ENCODE results near the gene EPB41L1. TPM values are rescaled to one million over a fixed set of nuclear protein-coding genes. Genes with fewer than 3 reads are reported as not detected.

EPB41L1 gene
- polyA plus RNA-seq, 1 donor from 2014 or later, result 38.2 TPM

- Histone ChIP-seq H3F3A (ENCODE audit: insufficient read depth, low read length, poor library complexity, severe bottlenecking) (no peaks in the 10 kb centered on the region), H3K9me2 (ENCODE audit: insufficient read depth, low read length) (no peaks in the 10 kb centered on the region), H3K36me3 (ENCODE audit: insufficient read depth, low read length) (no peaks in the 10 kb centered on the region), H4K20me1 (ENCODE audit: insufficient read depth) (no peaks in the 10 kb centered on the region), H3K79me2 (replicated peaks; ENCODE audit: insufficient read depth, low read length) (no peaks in the 10 kb centered on the region), H3K27me3 (ENCODE audit: insufficient read depth, low read depth, low read length) (no peaks in the 10 kb centered on the region), H3K4me3 (ENCODE audit: low read length) (no peak overlapping the region), H2AFZ (ENCODE audit: low read depth, low read length) (no peak overlapping the region), H3K4me2 (ENCODE audit: low read length) (no peak overlapping the region), H3K9ac (ENCODE audit: low read length) (no peak overlapping the region), H3K9me3 (ENCODE audit: low read length) (no peaks in the 10 kb centered on the region), H3K27ac (ENCODE audit: low read length) (no peak overlapping the region)
- TF ChIP-seq RAD21 (conservative IDR thresholded peaks at IDR 0.05) (no peak), SMC3 (conservative IDR thresholded peaks at IDR 0.05; ENCODE audit: poor library complexity) (no peak), EP300 (conservative IDR thresholded peaks at IDR 0.05; ENCODE audit: poor library complexity, severe bottlenecking) (no peak), MXI1 (conservative IDR thresholded peaks at IDR 0.05; ENCODE audit: poor library complexity, severe bottlenecking) (no peak), REST (IDR thresholded peaks at IDR 0.05; ENCODE audit: borderline replicate concordance) (no peak), TAF1 (IDR thresholded peaks at IDR 0.05; ENCODE audit: low read depth) (no peak), POLR2AphosphoS5 (IDR thresholded peaks at IDR 0.05) (no peak), EZH2 (IDR thresholded peaks at IDR 0.05; ENCODE audit: borderline replicate concordance, insufficient read depth, low read length, poor library complexity, severe bottlenecking) (no peak)
- TF ChIP-seq, protein P1, sequence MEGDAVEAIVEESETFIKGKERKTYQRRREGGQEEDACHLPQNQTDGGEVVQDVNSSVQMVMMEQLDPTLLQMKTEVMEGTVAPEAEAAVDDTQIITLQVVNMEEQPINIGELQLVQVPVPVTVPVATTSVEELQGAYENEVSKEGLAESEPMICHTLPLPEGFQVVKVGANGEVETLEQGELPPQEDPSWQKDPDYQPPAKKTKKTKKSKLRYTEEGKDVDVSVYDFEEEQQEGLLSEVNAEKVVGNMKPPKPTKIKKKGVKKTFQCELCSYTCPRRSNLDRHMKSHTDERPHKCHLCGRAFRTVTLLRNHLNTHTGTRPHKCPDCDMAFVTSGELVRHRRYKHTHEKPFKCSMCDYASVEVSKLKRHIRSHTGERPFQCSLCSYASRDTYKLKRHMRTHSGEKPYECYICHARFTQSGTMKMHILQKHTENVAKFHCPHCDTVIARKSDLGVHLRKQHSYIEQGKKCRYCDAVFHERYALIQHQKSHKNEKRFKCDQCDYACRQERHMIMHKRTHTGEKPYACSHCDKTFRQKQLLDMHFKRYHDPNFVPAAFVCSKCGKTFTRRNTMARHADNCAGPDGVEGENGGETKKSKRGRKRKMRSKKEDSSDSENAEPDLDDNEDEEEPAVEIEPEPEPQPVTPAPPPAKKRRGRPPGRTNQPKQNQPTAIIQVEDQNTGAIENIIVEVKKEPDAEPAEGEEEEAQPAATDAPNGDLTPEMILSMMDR (IDR thresholded peaks at IDR 0.05; ENCODE audit: poor library complexity, severe bottlenecking), result no peak
Observed at GRCh38 chr20:36205026-36205425, 50.5 kb downstream of the EPB41L1 start.

DNA sequence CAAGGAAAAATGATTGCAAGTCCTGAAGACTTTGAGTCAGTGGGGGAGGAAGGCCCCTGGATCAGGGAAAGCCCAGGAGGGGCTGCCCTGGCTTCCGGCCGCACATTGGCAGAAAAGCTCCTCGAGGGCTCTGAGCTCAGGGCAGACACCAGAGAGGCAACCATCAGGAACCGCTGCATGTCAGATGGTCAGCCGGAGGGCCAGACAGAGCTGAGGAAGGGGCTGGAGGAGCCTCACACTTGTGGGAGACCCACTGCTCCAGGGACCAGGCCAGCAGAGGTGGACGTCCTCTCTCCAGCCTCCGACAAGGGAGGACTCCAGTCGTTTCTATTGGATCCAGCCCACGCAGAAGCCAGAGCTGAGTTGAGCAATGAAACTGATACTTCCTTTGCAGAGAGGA, 51.5 kb downstream of the EPB41L1 start:
- no peak overlapping the region for H3K9ac ChIP-seq (ENCODE audit: low read length)

More for the DNA sequence above, 51.5 kb downstream of the EPB41L1 start:
- H3K4me3 ChIP-seq (ENCODE audit: low read length), result no peak overlapping the region
- no peak overlapping the region for H2AFZ ChIP-seq (ENCODE audit: low read depth, low read length)
- no peaks in the 10 kb centered on the region for H3K79me2 ChIP-seq (replicated peaks; ENCODE audit: insufficient read depth, low read length)
- no peaks in the 10 kb centered on the region for H3K36me3 ChIP-seq (ENCODE audit: insufficient read depth, low read length)
- no peaks in the 10 kb centered on the region for H3K9me2 ChIP-seq (ENCODE audit: insufficient read depth, low read length)
- no peaks in the 10 kb centered on the region for H3K9me3 ChIP-seq (ENCODE audit: low read length)
- H3K27me3 ChIP-seq (ENCODE audit: insufficient read depth, low read depth, low read length), result no peaks in the 10 kb centered on the region
- no peak overlapping the region for H3K27ac ChIP-seq (ENCODE audit: low read length)
- no peaks in the 10 kb centered on the region for H3F3A ChIP-seq (ENCODE audit: insufficient read depth, low read length, poor library complexity, severe bottlenecking)
- H3K4me2 ChIP-seq (ENCODE audit: low read length), result no peak overlapping the region
- TF ChIP-seq SMC3 (conservative IDR thresholded peaks at IDR 0.05; ENCODE audit: poor library complexity), result no peak
- TF ChIP-seq REST (IDR thresholded peaks at IDR 0.05; ENCODE audit: borderline replicate concordance), result no peak
- TF ChIP-seq EP300 (conservative IDR thresholded peaks at IDR 0.05; ENCODE audit: poor library complexity, severe bottlenecking), result no peak
- TF ChIP-seq, protein P1 (IDR thresholded peaks at IDR 0.05; ENCODE audit: poor library complexity, severe bottlenecking), result no peak
- no peak for TF ChIP-seq POLR2AphosphoS5 (IDR thresholded peaks at IDR 0.05)
- no peak for TF ChIP-seq RAD21 (conservative IDR thresholded peaks at IDR 0.05)
- TF ChIP-seq TAF1 (IDR thresholded peaks at IDR 0.05; ENCODE audit: low read depth), result no peak
- TF ChIP-seq MXI1 (conservative IDR thresholded peaks at IDR 0.05; ENCODE audit: poor library complexity, severe bottlenecking), result no peak
- TF ChIP-seq EZH2 (IDR thresholded peaks at IDR 0.05; ENCODE audit: borderline replicate concordance, insufficient read depth, low read length, poor library complexity, severe bottlenecking), result no peak
- H4K20me1 ChIP-seq (ENCODE audit: insufficient read depth), result no peaks in the 10 kb centered on the region
